GM20431 (cell line): ENCODE measurements around the gene ERRFI1.
"Not testable (repeated sequence)": the region's sequence is repeated elsewhere in the genome, so short reads cannot be mapped to it uniquely, and the experiment has no call there.

Source experiments
- in situ Hi-C: fragments of 300-500 bp; cut with MseI, MboI; formaldehyde crosslinking; loops from one replicate; pipeline ENCODE4 v1.15.0; 2020; ENCODE audit warnings: low sequenced_read_pairs; ENCODE audit not compliant: unreplicated experiment

ERRFI1 gene, protein sequence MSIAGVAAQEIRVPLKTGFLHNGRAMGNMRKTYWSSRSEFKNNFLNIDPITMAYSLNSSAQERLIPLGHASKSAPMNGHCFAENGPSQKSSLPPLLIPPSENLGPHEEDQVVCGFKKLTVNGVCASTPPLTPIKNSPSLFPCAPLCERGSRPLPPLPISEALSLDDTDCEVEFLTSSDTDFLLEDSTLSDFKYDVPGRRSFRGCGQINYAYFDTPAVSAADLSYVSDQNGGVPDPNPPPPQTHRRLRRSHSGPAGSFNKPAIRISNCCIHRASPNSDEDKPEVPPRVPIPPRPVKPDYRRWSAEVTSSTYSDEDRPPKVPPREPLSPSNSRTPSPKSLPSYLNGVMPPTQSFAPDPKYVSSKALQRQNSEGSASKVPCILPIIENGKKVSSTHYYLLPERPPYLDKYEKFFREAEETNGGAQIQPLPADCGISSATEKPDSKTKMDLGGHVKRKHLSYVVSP

DNA sequence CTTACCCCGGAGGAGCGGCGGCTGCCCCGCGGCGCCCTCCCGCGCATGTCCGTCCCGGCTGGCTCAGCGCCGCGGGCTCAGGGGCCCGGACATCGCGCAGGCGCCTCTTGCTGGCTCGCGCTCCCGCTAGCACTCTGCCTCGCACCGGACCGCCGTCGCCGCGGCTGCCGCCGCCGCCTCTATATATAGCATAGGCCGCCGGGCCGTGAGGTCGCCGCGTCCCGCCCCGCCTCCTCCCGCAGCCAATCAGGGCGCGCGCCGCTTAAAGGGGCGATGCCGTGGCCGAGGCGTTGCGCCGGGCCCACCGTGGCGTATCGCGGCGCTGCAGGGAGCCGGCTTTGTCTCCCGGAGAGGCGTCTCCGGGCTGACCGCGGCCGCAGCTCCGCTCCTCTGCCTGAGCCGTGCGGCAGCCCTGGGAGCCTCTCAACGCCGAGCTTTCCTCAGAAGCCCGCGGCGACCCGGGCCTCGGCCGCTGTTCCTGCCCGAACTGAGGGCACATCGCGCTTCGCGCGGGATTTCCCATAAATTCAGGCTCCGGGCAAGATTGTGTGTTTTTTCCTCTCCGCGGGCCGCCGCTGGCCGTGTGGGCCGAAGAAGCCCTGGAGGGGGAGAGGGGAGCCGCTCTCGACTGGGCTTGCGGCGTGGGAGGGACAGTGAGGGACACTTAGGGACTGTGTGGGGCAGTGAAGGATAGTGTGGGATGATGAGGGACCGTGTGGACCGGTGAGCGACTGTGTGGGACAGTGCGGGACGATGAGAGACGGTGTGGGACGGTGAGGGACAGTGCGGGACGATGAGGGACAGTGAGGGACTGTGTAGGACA, at the start of gene ERRFI1:
Gene ERRFI1, minus strand, starts transcription at position 157 of the 823 bp plus-strand sequence. CDS start 10,690 bp downstream, outside the sequence.
- in situ Hi-C loops: loop anchor here (10.0 kb wide), 1 partner anchor 288 kb away; the partner anchor contains the start of gene SLC45A1

DNA sequence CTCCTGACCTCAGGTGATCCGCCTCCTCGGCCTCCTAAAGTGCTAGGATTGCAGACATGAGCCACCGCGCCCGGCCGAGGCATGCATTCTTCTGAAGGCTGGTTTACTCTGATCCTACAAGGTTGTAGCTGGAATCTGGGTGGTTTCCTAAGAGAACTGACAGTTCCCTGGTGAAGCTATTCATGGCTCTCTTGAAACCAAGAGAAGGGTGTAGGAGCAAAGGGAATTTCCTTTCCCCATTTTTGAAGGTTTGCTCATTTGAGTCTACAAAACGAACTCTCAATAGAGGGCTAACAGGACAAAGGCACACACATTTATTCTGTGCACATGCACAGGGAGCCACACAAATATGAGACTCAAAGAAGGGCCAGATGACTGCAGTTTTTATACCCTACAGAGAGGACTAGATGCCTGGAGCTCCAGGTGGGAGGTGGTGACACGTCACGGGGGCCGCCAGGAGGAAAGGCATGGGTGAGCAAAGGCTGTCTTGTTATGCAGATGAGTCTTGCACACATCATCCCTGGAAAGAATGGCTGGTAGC, 49.5 kb upstream of the ERRFI1 start:
- in situ Hi-C loops: no loop called here

DNA sequence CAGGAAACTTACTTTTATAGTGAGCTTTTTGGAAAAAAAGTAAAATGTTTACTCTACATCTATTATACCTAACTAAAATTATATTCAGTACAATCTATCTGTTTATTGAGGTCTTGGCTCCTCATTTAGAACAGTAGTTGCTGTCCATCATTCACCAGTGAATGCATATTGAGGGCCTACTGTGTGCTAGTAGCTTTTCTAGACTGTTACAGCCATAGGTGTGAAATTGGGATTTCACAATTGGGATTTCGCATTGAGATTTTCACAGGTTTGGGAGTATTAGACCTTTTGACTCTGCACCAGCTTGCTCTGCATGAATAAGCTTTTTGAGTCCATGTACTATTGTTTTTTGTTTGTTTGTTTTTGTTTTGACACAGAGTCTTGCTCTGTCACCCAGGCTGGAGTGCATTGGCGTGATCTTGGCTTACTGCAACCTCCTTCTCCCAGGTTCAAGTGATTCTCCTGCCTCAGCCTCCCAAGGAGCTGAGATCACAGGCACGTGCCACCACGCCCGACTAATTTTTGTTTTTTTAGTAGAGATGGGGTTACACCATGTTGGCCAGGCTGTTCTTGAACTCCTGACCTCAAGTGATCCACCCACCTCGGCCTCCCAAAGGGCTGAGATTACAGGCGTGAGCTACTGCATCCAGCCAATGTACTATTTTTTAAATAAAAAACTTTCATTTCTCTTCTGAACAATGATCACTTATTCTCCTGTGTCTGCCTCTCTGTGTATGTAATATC, 47.2 kb upstream of the ERRFI1 start:
- in situ Hi-C loops: no loop called here

DNA sequence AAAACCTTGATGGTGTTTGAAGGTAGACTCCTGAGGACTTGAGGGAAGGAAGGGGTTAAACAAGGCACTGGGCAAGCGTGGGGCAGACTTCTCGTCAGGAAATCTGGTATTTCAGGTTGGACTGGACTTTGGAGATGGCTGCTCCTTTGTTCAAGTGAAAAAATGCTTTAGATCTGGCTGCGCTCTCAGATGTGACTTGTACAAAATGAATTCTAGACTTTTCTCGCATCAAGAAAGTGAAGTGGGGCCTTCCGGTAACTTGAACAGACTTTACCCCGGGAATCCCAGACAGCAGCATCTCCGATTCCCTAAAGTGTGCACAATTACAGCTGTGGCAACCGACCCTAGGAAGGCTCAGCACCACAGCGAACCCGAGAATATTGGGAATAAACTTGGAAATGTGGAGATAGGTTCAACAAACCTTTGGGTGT, 44.3 kb upstream of the ERRFI1 start:
- in situ Hi-C loops: no loop called here

DNA sequence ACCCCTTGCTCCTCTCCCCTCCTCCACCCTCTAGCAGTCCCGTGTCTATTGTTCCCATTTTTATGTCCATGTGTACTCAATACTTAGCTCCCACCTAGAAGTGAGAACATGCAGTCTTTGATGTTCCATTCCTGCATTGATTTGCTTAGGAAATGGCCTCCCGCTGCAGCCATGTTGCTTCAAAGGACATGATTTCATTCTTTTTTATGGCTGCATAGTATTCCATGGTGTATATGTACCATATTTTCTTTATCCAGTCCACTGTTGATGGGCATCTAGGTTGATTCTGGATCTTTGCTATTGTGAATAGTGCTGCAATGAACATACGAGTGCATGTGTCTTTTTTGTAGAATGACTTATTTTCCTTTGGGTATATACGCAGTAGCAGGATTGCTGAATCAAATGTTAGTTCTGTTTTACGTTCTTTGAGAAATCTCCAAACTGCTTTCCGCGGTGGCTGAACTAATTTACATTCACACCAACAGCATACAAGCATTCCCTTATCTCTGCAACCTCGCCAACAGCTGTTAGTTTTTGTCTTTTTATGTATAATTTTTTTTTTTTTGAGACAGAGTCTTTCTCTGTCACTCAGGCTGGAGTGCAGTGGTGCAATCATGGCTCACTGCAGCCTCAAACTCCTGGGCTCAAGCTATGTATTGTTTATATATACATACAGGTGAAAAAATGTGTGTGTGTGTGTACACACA, 43.7 kb upstream of the ERRFI1 start:
- in situ Hi-C loops: not testable (repeated sequence)

DNA sequence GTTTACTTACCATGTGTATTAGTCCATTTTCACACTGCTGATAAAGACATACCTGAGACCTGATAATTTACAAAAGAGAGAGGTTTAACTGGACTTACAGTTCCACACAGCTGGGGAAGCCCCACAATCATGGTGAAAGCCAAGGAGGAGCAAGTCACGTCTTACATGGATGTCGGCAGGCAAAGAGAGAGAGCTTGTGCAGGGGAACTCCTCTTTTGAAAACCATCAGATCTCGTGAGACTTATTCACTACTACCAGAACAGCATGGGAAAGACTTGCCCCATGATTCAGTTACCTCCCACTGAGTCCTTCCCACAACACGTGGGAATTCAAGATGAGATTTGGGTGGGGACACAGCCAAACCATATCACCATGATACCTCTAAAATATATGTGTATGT, 39.3 kb upstream of the ERRFI1 start:
- in situ Hi-C loops: no loop called here

DNA sequence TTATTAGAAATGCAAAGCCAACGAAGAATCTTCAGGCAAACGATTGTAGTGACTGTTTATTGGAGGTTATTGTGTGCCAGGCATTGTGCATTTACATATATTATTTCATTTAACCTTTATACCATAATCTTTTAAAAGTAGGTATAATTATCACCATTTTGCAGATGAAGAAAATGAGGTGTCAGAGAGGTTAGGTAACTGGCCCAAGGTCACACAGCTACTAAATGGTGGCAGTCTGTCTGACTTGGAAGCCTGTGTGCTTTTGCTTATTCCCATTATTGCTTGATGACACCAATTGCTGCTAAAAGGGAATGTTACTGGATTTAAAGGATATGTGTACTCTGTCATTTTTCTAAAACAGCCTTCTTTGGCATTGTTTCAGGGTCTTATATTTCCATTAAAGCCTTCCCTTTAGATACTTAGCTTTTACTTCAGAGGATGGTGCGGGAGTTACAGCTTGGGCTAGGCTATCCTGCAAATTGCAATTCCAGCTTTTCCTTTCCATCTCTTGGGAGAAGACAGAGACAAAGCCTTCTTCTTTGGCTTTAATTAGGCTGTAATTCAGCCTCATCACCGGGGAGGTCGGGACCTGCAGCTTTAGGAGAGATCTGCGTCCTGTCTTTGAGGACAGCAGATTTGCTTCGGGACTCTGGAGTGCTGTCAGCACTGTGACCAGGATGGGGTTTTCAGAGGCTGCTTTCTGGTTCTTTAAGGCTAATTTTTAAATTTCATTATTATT, 37.4 kb upstream of the ERRFI1 start:
- in situ Hi-C loops: no loop called here

DNA sequence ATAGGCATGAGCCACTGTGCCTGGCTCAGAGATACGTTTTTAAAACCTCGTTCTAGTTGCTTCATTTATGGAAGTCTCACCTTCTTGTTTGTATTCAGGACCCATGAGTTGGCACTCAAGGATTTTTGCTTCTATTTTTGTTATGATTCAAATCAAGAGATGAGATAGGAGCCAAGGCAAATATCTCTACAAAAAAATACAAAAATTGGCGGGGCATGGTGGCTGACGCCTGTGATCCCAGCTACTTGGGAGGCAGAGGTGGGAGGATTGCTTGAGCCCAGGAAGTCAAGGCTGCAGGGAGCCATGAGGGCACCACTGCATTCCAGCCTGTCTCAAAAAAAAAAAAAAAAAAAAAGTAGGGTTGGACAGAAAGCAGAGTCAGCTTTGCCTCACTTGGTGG, 36.8 kb upstream of the ERRFI1 start:
- in situ Hi-C loops: no loop called here

DNA sequence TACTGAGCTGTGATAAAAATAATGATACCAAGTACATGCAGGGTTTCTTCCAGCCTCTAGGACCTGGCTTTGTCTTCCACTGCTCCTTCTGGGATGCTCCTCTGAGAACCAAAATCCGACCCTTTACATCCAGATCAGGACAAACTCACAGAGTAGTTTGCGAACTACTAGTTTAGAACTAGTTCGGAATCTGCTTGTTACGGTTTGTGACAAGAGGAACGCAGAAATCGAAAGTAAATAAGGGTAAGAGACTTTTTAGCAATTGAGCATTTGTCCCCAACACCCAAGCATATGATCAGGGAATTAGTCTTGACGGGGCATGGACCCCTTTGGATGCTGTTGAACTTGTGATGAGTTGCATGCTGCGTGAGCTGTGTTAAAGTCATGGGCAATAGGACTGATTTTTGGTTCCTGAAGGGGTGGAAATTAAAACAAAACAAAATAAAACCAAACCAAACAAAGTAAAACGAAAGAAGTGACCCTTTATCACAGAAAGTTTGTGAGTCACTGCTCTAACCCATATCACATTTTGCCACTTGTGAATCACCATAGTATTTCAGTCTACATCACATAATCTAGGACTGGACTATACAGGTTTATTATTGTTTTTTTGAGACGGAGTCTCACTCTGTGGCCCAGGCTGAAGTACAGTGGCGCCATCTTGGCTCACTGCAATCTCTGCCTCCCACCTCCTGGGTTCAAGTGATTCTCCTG, 35.7 kb upstream of the ERRFI1 start:
- in situ Hi-C loops: no loop called here

DNA sequence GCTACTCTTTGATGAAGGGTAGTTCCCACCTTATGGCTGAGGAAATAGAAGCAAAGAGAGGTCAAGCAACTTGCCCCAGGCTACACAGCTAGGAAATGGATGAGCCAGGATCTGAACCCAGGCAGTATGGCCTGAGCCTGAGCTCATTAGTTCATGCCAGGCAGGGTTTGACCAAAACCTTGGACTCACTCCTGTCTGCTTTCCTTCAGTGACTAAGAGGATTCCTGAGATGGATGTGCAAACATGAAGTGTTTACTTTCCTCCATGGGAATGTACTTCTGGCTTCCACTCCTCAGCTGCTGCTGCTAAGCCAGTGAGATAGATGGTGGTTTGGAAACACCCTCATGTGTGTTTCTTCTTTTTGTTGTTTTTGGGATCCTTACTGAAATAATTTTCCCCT, 35.1 kb upstream of the ERRFI1 start:
- in situ Hi-C loops: no loop called here

DNA sequence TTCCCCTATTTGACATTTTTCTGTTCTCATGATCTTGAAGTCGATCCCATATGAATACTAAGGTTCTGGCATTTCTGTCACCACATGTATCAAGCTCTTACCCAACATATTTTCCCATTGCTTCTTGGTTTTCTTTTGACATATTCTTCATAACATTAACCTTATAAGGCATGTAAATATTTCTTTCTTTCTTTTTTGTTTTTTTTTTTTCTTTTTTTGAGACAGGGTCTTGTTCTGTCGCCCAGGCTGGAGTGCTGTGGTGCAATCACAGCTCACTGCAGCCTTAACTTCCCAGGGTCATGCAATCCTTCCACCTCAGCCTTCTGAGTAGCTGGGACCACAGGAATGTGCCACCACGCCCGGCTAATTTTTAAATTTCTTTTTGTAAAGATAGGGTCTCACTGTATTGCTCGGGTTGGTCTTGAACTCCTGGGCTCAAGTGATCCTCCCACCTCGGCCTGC, 33.1 kb upstream of the ERRFI1 start:
- in situ Hi-C loops: no loop called here

DNA sequence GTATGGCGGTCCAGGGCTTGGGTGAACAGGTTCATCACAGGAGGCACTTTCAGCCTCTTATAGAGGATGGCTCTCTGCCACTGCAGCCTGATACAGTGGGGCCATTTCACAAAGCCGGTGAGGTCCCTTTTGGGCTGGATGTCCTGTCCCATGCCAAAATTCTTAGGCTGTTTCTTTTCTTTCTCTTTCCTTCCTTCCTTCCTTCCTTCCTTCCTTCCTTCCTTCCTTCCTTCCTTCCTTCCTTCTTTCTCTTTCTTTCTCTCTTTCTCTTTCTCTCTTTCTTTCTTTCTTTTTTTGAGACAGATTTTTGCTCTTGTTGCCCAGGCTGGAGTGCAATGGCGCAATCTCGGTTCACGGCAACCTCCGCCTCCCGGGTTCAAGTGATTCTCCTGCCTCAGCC, 31.7 kb upstream of the ERRFI1 start:
- in situ Hi-C loops: not testable (repeated sequence)

DNA sequence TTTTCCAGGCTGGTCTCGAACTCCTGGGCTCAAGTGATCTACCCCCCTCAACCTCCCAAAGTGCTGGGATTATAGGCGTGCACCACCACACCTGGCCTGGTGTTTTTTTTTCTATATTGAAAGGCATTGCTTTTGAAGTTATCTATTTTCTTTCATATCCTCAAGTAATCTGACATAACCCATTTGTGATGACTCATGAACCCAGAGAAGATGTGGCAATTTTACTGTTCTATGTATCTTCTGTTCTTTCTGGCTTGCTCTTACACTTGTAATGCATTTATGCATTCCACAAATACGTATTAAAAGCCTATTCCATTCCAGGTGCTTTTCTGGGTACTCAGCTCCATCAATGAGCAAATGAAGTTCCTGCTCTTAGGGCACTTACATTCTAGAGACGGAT, 29.9 kb upstream of the ERRFI1 start:
- in situ Hi-C loops: no loop called here

DNA sequence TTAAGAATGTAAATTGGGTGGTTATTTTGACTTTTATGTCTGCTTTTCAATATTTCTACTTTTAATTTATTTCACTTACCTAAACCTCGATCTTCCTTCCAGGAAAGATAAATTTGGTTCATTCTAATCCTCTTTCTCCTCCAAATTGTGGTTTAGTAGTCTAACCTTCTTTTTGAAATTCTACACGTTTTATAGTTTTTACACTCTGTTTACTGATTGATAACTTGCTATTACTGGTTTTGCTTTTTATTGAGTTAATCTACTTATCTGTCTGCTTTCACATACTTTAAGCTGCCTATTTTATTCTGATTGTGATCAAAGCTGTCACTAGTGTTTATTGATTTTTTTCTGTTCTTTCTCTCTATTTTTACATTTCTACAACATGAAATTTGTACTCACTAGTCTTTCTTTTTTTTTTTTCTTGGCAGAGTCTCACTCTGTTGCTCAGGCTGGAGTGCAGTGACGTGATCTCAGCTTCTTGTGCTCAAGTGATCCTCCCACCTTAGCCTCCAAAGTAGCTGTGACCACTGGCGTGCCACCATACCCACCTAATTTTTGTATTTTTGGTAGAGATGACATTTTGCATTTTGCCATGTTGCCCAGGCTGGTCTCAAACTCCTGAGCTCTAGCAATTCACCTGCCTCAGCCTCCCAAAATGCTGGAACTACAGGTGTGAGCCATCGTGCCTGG, 27.9 kb upstream of the ERRFI1 start:
- in situ Hi-C loops: no loop called here

DNA sequence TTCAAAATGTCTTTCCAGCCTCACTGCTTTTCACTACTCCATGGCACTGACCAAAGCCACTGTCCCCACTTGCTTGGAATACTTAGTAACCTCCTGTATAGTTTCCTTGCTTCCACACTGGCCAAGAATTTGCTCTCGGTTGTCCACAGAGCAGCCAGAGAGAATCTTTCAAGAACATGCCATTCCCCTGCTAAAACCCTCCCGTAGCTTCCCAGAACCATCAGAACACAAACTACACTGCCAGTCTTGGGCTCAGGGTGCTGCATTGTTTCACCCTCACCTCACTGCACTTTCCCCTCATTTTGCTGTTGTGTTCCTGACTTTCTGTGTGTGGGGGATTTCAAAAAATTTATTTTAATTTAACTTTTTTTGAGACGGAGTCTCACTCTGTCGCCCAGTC, 25.5 kb upstream of the ERRFI1 start:
- in situ Hi-C loops: no loop called here

DNA sequence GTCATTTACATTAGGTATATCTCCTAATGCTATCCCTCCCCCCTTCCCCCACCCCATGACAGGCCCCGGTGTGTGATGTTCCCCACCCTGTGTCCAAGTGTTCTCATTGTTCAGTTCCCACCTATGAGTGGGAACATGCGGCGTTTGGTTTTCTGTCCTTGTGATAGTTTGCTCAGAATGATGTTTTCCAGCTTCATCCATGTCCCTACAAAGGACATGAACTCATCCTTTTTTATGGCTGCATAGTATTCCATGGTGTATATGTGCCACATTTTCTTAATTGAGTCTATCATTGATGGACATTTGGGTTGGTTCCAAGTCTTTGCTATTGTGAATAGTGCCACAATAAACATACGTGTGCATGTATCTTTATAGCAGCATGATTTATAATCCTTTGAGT, 23.1 kb upstream of the ERRFI1 start:
- in situ Hi-C loops: not testable (repeated sequence)

DNA sequence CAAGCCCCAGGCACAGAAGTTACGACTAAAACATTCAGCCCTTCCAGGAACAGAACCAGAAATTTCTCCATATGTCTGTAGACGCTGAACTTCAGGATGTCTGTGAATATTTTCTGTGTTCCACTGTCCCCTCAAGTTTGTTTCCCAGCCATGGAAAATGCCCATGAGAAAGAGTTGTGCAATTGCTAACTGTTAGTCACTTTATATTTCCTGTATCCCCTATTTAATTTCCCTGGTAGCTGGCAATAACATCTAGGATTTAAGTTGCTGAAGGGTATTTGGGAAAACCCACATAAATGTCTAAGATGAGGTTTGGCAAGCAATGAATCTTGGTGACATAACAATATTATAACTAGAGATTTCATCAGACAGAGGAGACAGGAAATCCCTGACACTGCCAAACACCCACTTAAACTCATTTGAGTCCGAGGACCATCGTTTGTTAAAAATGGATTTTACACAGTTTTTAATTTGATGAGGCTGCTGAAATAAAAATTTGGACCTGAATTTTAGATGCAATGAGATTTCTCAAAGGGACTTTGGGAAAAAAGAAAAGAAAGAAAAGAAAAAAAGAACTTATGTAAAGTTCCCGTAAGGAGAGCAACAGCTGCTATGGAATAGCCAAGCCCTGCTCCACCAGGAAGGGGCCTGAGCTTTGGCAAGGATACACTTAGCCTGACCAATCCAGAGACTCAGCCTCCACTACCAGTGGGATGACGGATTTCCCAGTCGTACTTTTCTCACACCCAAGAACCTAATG, 21.8 kb upstream of the ERRFI1 start:
- in situ Hi-C loops: no loop called here
